Activated CD4-positive, alpha-beta T cell treated with anti-CD3 and anti-CD28 coated beads, Interleukin-2, amount 10 ng/mL, durations not matched to agents 7 days and 5 days (primary cell): ENCODE data around the gene KIAA1328. TPM values are rescaled to one million over a fixed set of nuclear protein-coding genes. Genes with fewer than 3 reads are reported as not detected.

ENCODE experiments used
- CTCF ChIA-PET: fragments of 350-600 bp; sonication (Branson Sonifier 250); formaldehyde crosslinking; loops from one replicate; lab custom pipeline; 2021; ENCODE audit warnings: antibody characterized with exemption; lab: Charles Lee
- POLR2A ChIA-PET: fragments of 350-600 bp; sonication (Branson Sonifier 250); formaldehyde crosslinking; loops from one replicate; lab custom pipeline; 2021; ENCODE audit warnings: antibody characterized with exemption; lab: Charles Lee
- DNase-seq: peaks from one replicate; pipeline ENCODE4 v3.0.0-alpha.2; 2020
- H3K27ac Mint-ChIP-seq: one replicate; pipeline ENCODE4 v1.8.0; 2021; ENCODE audit warnings: mild to moderate bottlenecking, moderate library complexity, mixed read lengths
- H3K27me3 Mint-ChIP-seq: one replicate; pipeline ENCODE4 v1.8.0; 2021; ENCODE audit warnings: mixed read lengths
- H3K36me3 Mint-ChIP-seq: one replicate; pipeline ENCODE4 v1.8.0; 2021; ENCODE audit warnings: low read depth, mixed read lengths
- H3K4me1 Mint-ChIP-seq: one replicate; pipeline ENCODE4 v1.8.0; 2021; ENCODE audit warnings: mixed read lengths
- H3K4me3 Mint-ChIP-seq: one replicate; pipeline ENCODE4 v1.8.0; 2021; ENCODE audit warnings: mild to moderate bottlenecking, moderate library complexity, mixed read lengths
- H3K9me3 Mint-ChIP-seq: one replicate; pipeline ENCODE4 v1.8.0; 2021; ENCODE audit warnings: mixed read lengths
- total RNA-seq, 2 experiments: library from RNA; stranded (reverse); gene quantifications; one replicate each; pipeline ENCODE4 v1.2.3, GENCODE V29; 2021

Gene KIAA1328
- total RNA-seq, 2 experiments from 2014 or later = 7.0 to 8.1 TPM

DNA sequence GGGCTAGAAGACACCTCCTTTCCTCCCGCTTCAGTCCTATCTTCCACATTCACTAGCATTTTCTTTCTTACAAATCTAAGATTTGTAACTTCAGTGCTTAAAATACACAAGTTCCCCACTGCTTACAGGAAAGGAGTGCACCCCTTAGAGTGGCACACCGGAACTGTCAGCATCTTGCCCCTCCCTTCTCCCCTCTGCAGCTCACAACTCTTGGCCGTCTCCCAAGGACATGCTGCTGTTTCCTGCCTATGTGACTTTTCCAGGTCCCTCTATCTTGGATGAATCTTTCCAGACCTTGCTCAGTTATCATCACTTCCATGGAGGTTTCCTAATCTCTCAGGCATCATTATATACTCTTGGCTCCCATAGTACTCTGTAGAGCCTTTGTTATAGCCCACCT, 401.8 kb downstream of the KIAA1328 start:
- no peaks in the 10 kb centered on the region for H3K27me3 Mint-ChIP-seq
- CTCF ChIA-PET = no interaction called here
- H3K9me3 Mint-ChIP-seq = peaks cover 3% of the 10 kb centered on the region
- no peak overlapping the region for H3K4me3 Mint-ChIP-seq
- no peaks in the 10 kb centered on the region for H3K4me1 Mint-ChIP-seq
- DNase-seq = no peak
- POLR2A ChIA-PET = no interaction called here
- no peak overlapping the region for H3K27ac Mint-ChIP-seq
- peaks cover 1% of the 10 kb centered on the region for H3K36me3 Mint-ChIP-seq

DNA sequence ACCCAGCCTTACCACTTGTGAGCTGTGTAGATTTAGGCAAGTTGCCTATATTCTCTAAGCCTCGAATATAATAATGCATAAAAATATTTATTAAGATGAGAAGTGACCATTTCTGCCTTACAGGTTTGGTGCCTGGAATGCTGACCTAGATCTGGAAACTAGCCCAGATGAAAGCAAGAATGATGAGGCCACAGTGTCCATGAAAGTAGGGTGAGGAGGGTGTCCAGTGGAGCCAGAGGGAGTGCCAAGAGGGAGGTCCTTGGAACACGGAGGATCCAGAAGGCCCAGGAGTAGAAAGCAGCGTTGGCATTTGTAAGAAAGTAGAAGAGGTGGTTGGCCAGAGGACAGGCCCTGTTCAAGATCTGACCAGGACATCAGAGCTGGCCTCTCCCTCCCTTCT, 402.3 kb downstream of the KIAA1328 start:
- H3K27me3 Mint-ChIP-seq = no peaks in the 10 kb centered on the region
- H3K4me3 Mint-ChIP-seq = no peak overlapping the region
- H3K36me3 Mint-ChIP-seq = peaks cover under 1% of the 10 kb centered on the region
- ChIA-PET CTCF (no interaction called here), POLR2A (no interaction called here)
- peaks cover 2% of the 10 kb centered on the region for H3K9me3 Mint-ChIP-seq
- DNase-seq = no peak
- H3K27ac Mint-ChIP-seq = no peak overlapping the region
- H3K4me1 Mint-ChIP-seq = no peaks in the 10 kb centered on the region

DNA sequence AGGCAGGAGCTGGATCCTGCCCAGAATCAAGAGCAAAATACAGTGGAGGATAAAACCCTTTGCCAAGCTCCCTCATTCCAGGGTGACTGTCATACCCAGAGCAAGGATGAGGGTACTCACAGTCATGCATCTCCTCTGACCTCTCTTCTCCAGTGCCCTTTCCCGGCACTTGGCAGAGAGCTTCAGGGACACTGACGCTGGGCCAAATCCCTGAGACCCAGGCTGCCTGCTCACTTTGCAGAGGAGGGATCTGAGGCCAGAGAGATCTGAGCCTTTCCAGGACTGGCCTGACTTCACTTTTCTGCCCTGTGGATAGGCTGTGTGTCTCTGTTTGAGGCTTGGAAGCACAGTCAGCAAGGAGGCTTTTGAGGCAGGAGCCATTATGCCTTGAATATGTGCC, 406.7 kb downstream of the KIAA1328 start:
- peaks cover 2% of the 10 kb centered on the region for H3K27me3 Mint-ChIP-seq
- ChIA-PET POLR2A (interaction anchor here (0.6 kb wide), 1 partner anchor 101 kb away, joined by 3 read pairs; no protein-coding TSS in a partner anchor), CTCF (no interaction called here)
- no peaks in the 10 kb centered on the region for H3K4me1 Mint-ChIP-seq
- DNase-seq = no peak
- no peaks in the 10 kb centered on the region for H3K9me3 Mint-ChIP-seq
- no peak overlapping the region for H3K4me3 Mint-ChIP-seq
- H3K27ac Mint-ChIP-seq = no peak overlapping the region
- H3K36me3 Mint-ChIP-seq = no peaks in the 10 kb centered on the region

- ChIA-PET POLR2A (no interaction called here), CTCF (no interaction called here)
- Mint-ChIP-seq H3K9me3 (no peaks in the 10 kb centered on the region), H3K27ac (no peak overlapping the region), H3K27me3 (peaks cover 9% of the 10 kb centered on the region), H3K4me1 (no peaks in the 10 kb centered on the region), H3K4me3 (no peak overlapping the region), H3K36me3 (no peaks in the 10 kb centered on the region)
- no peak for DNase-seq
Observed at GRCh38 chr18:37238282-37239108, 409.6 kb downstream of the KIAA1328 start.

DNA sequence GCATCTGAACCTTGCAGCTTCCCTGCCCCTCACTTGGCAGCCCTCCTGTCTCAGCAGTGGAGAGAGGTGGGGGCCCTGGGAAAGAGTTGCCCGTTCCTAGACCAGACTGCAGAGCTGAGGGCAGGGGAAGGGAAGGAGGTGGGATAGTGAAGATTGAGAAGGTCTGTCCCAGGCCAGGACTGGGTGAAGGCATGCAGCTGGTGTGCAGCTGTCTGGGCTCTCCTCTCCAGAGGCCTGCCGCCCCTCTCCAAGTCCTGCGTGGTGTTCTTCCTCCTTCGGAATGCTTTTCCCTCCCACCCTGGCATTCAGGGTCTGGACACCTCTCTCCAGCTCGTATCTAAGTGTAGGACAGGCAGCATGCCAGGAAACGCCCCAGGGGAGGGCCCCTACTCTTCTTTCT, 413.2 kb downstream of the KIAA1328 start:
- no peaks in the 10 kb centered on the region for H3K4me1 Mint-ChIP-seq
- no peaks in the 10 kb centered on the region for H3K9me3 Mint-ChIP-seq
- no peak overlapping the region for H3K4me3 Mint-ChIP-seq
- H3K36me3 Mint-ChIP-seq = no peaks in the 10 kb centered on the region
- ChIA-PET POLR2A (no interaction called here), CTCF (no interaction called here)
- no peak overlapping the region for H3K27ac Mint-ChIP-seq
- H3K27me3 Mint-ChIP-seq = peaks cover 31% of the 10 kb centered on the region
- DNase-seq = no peak

- no peak overlapping the region for H3K4me3 Mint-ChIP-seq
Observed at GRCh38 chr18:37242826-37243560, 414.1 kb downstream of the KIAA1328 start.

GRCh38 chr18:37243741-37244140, 414.8 kb downstream of the KIAA1328 start:
- H3K4me1 Mint-ChIP-seq = no peaks in the 10 kb centered on the region
- POLR2A ChIA-PET = no interaction called here

More at GRCh38 chr18:37242826-37243560, 414.1 kb downstream of the KIAA1328 start:
- Mint-ChIP-seq H3K27ac (no peak overlapping the region), H3K36me3 (no peaks in the 10 kb centered on the region), H3K9me3 (no peaks in the 10 kb centered on the region), H3K4me1 (no peaks in the 10 kb centered on the region), H3K27me3 (peaks cover 31% of the 10 kb centered on the region)
- DNase-seq = no peak
- ChIA-PET CTCF (no interaction called here), POLR2A (no interaction called here)

GRCh38 chr18:37244618-37245017, 415.7 kb downstream of the KIAA1328 start:
- no peak for DNase-seq
- POLR2A ChIA-PET = no interaction called here
- Mint-ChIP-seq H3K4me1 (no peaks in the 10 kb centered on the region), H3K9me3 (no peaks in the 10 kb centered on the region), H3K4me3 (no peak overlapping the region), H3K27me3 (peaks cover 31% of the 10 kb centered on the region), H3K36me3 (no peaks in the 10 kb centered on the region), H3K27ac (no peak overlapping the region)
- CTCF ChIA-PET = no interaction called here

More at GRCh38 chr18:37243741-37244140, 414.8 kb downstream of the KIAA1328 start:
- no peak for DNase-seq
- H3K9me3 Mint-ChIP-seq = no peaks in the 10 kb centered on the region
- CTCF ChIA-PET = no interaction called here
- H3K4me3 Mint-ChIP-seq = no peak overlapping the region
- no peak overlapping the region for H3K27ac Mint-ChIP-seq
- no peaks in the 10 kb centered on the region for H3K36me3 Mint-ChIP-seq
- H3K27me3 Mint-ChIP-seq = peaks cover 31% of the 10 kb centered on the region

GRCh38 chr18:37246779-37247340, 417.9 kb downstream of the KIAA1328 start:
- Mint-ChIP-seq H3K27ac (no peak overlapping the region), H3K9me3 (no peaks in the 10 kb centered on the region), H3K4me1 (no peaks in the 10 kb centered on the region), H3K36me3 (no peaks in the 10 kb centered on the region), H3K27me3 (peaks cover 38% of the 10 kb centered on the region), H3K4me3 (no peak overlapping the region)
- DNase-seq = no peak
- ChIA-PET POLR2A (no interaction called here), CTCF (no interaction called here)

DNA sequence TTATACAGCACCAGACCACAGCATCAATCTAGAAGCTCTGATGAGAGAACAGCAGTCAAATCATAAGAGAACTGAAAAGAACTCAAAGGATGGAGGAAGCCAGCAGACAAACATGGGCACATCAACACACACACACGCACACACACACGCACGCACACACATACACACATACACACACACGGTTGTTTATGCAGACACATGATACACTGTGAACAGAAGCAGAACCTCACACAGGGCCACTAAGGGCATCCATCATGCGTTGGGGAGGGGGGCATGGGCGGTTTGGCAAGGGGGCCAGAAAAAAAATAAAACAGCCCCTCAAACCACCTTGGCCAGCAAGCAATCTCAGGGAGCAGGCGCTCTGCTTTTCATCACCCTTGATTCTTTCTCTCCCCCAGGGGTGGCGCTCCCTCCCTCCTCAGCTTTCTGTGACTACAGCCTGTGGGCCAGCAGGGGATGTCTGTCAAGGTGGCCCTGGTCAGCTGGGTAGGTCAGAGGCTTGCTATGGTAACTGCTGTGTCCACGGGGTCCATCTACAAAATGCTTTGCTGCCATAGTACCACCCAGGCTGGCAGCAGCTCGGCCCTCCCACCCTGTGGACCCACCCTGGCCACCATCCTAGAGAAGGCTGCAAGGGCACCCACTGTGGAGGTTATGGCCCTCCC, 418.7 kb downstream of the KIAA1328 start:
- no peak for DNase-seq
- Mint-ChIP-seq H3K9me3 (no peaks in the 10 kb centered on the region), H3K27ac (no peak overlapping the region), H3K4me1 (no peaks in the 10 kb centered on the region), H3K36me3 (no peaks in the 10 kb centered on the region), H3K27me3 (peaks cover 43% of the 10 kb centered on the region), H3K4me3 (no peak overlapping the region)
- POLR2A ChIA-PET = no interaction called here
- CTCF ChIA-PET = no interaction called here

DNA sequence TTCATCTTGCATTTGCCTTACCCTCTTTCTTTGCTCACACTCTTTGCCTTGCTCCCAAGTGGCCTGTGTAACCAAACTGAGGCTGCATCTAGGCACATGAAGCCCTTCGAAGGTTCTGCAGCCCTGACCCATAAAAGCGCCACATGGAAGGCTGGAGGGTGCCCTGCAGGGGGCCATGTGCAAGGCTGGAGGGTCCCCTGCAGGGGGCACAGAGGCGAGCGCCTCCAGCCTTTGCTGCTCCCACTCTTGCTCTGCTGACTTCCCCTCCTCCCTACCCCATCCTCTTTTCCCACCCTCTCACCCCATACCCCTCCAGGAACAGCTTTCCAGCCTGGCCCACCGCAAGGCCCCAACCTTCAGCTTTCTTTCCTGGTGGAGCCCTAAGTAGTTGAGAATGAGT, 419.4 kb downstream of the KIAA1328 start:
- Mint-ChIP-seq H3K27ac (no peak overlapping the region), H3K36me3 (no peaks in the 10 kb centered on the region), H3K9me3 (no peaks in the 10 kb centered on the region), H3K4me3 (no peak overlapping the region), H3K4me1 (no peaks in the 10 kb centered on the region), H3K27me3 (peaks cover 45% of the 10 kb centered on the region)
- DNase-seq = no peak
- POLR2A ChIA-PET = no interaction called here
- CTCF ChIA-PET = no interaction called here

DNA sequence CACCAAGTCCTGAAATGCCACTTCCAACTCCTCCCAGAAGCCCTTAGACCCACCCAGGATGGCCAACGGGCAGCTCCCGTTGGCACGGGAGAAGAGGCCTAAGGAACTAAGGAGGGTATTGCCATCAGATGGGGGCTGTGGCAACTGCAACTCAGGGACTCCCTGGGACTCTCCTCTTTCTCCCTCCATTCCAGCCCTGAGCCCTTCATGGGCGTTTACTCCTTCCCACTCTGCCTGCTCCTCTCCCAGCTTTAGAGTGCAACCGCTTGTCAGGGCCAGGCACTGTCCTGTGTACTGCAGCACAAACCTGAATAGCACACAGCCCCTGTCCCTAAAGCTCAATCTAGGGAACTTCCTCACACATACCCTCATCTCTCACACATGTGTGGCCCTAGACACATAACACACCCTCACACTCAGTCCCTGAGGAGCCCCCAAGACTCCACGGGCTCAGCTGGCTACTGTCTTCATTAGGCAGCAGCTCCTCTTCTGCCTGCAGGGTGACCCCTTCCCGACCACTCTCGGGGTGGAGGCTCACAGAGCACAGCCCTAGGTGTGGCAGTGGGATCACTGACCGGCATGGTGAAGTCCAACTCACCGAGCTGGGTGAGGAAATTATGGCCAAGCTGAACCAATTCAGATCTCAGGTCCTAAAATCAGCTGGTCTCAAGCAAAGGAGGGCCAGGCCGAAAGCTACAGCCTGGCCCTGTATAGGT, 420.4 kb downstream of the KIAA1328 start:
- H3K4me1 Mint-ChIP-seq = no peaks in the 10 kb centered on the region
- no peak for DNase-seq
- H3K27ac Mint-ChIP-seq = no peak overlapping the region
- H3K4me3 Mint-ChIP-seq = no peak overlapping the region
- H3K36me3 Mint-ChIP-seq = no peaks in the 10 kb centered on the region
- POLR2A ChIA-PET = no interaction called here
- H3K9me3 Mint-ChIP-seq = no peaks in the 10 kb centered on the region
- CTCF ChIA-PET = interaction anchor here (1.1 kb wide), 1 partner anchor 94 kb away, joined by 3 read pairs; no protein-coding TSS in a partner anchor
- H3K27me3 Mint-ChIP-seq = peaks cover 40% of the 10 kb centered on the region
